GM12878 (cell line): ENCODE measurements around the gene ELK3. TPM values are rescaled to one million over a fixed set of nuclear protein-coding genes. Genes with fewer than 3 reads are reported as not detected.

Source experiments
- ATAC-seq: fragments of 200-7000 bp; cut with Tn5 transposase; 3 replicates; pipeline ENCODE4 v1.9.1; 2020; ENCODE audit warnings: mild to moderate bottlenecking, moderate library complexity
- BruUV-seq: library from RNA; stranded (reverse); fragments of 400-500 nt; replicated peaks from 2 replicates; lab custom pipeline; 2021; lab: Mats Ljungman, UMichigan
- CTCF ChIA-PET: fragments of 300-600 bp; sonication (Branson Sonifier 250); formaldehyde crosslinking; extraction: SDS; loops from one replicate; lab custom pipeline; 2021; ENCODE audit warnings: inconsistent platforms; lab: Yijun Ruan, JAX
- POLR2A ChIA-PET: fragments of 350-600 bp; formaldehyde crosslinking; extraction: SDS; loops from one replicate; lab custom pipeline; 2021; ENCODE audit warnings: inconsistent platforms; lab: Charles Lee
- RAD21 ChIA-PET: fragments of 300-600 bp; sonication (Branson Sonifier 250); formaldehyde crosslinking; loops from one replicate; lab custom pipeline; 2023; ENCODE audit warnings: antibody characterized with exemption; ENCODE audit not compliant: unreplicated experiment; lab: Charles Lee
- SMC1A ChIA-PET: fragments of 300-600 bp; sonication (Branson Sonifier 250); formaldehyde crosslinking; loops from one replicate; lab custom pipeline; 2023; ENCODE audit not compliant: unreplicated experiment, uncharacterized antibody; lab: Charles Lee
- DNase-seq: peaks from one replicate; pipeline ENCODE4 v3.0.0-alpha.2; 2011; ENCODE audit warnings: low read depth, low spot score
- FAIRE-seq: peaks from 3 replicates; lab custom pipeline; 2011; peaks lifted over from hg19 to GRCh38; lab: Jason Lieb, UNC
- H2AFZ ChIP-seq: 2 replicates; pipeline ENCODE4 v1.6.0; 2011; ENCODE audit warnings: low read depth, low read length, control low read depth; ENCODE audit not compliant: control insufficient read depth
- H3K27ac ChIP-seq: 2 replicates; pipeline ENCODE4 v1.5.1; 2011; ENCODE audit warnings: control low read depth; ENCODE audit not compliant: control insufficient read depth, insufficient read depth
- H3K27me3 ChIP-seq, 2 experiments: replicated peaks in 1 of 2; 2 replicates each; pipeline versions ENCODE4 v1.6.0 to v1.6.1; 2011; ENCODE audit warnings: low read length in 1 of 2; ENCODE audit not compliant: control insufficient read depth in 2 of 2, insufficient read depth in 2 of 2
- H3K36me3 ChIP-seq, 2 experiments: 2 replicates each; pipeline ENCODE4 v1.5.1; 2011; ENCODE audit warnings: low read length in 1 of 2; ENCODE audit not compliant: control insufficient read depth in 2 of 2, insufficient read depth in 2 of 2
- H3K4me1 ChIP-seq: 2 replicates; pipeline ENCODE4 v1.6.1; 2011; ENCODE audit warnings: mild to moderate bottlenecking, low read length, moderate library complexity, mixed read lengths; ENCODE audit not compliant: control insufficient read depth, insufficient read depth
- H3K4me2 ChIP-seq: 2 replicates; pipeline ENCODE4 v1.6.0; 2011; ENCODE audit warnings: control low read depth; ENCODE audit not compliant: control insufficient read depth, insufficient read depth
- H3K4me3 ChIP-seq: fragments of 200-600 bp; sonication (generic); 2 replicates; pipeline ENCODE4 v1.5.1; 2016
- H3K79me2 ChIP-seq: 2 replicates; pipeline ENCODE4 v1.6.0; 2011; ENCODE audit warnings: low read length; ENCODE audit not compliant: control insufficient read depth, insufficient read depth
- H3K9ac ChIP-seq: 2 replicates; pipeline ENCODE4 v1.8.0; 2011; ENCODE audit warnings: low read length, control low read depth, mixed read lengths; ENCODE audit not compliant: control insufficient read depth, insufficient read depth
- H3K9me3 ChIP-seq: replicated peaks from 3 replicates; pipeline ENCODE4 v1.5.1; 2011; ENCODE audit warnings: mild to moderate bottlenecking, low read length; ENCODE audit not compliant: control insufficient read depth, insufficient read depth
- H4K20me1 ChIP-seq: 2 replicates; pipeline ENCODE4 v1.6.0; 2011; ENCODE audit not compliant: control insufficient read depth, insufficient read depth
- EP300 ChIP-seq, 2 experiments: fragments of 150-350 bp in 1 of 2; IDR thresholded peaks; 2 replicates each; pipeline ENCODE4 v1.6.1; 2011 to 2012; ENCODE audit warnings: low read depth in 2 of 2, low read length in 2 of 2, borderline replicate concordance in 1 of 2, improper control_type of control experiment in 1 of 2, inconsistent platforms in 1 of 2; ENCODE audit not compliant: control insufficient read depth in 1 of 2
- ESRRA ChIP-seq: IDR thresholded peaks from 2 replicates; pipeline ENCODE4 v1.6.1; 2012; ENCODE audit warnings: mild to moderate bottlenecking, low read length, improper control_type of control experiment
- KLF5 ChIP-seq: fragments of 450-650 bp; IDR thresholded peaks from 2 replicates; pipeline ENCODE4 v1.6.1; 2014; ENCODE audit warnings: mild to moderate bottlenecking; ENCODE audit not compliant: partially characterized antibody
- NFIC ChIP-seq: IDR thresholded peaks from 2 replicates; pipeline ENCODE4 v1.6.1; 2012; ENCODE audit warnings: low read depth, mild to moderate bottlenecking, inconsistent platforms, low read length, moderate library complexity
- NFXL1 ChIP-seq: fragments of 450-650 bp; IDR thresholded peaks from 2 replicates; pipeline ENCODE4 v1.6.1; 2017; ENCODE audit warnings: antibody characterized with exemption, mild to moderate bottlenecking, borderline replicate concordance
- NRF1 ChIP-seq: conservative IDR thresholded peaks from 2 replicates; pipeline ENCODE4 v1.6.1; 2011; ENCODE audit warnings: mild to moderate bottlenecking, low read depth, low read length, improper control_type of control experiment
- POU2F2 ChIP-seq: IDR thresholded peaks from 3 replicates; pipeline ENCODE4 v1.6.1; 2011; ENCODE audit warnings: low read depth, mild to moderate bottlenecking, low read length, borderline replicate concordance
- TAF1 ChIP-seq: IDR thresholded peaks from 2 replicates; pipeline ENCODE4 v1.6.1; 2011; ENCODE audit warnings: mild to moderate bottlenecking, low read depth, low read length, borderline replicate concordance
- ZNF217 ChIP-seq: fragments of 450-650 bp; IDR thresholded peaks from 2 replicates; pipeline ENCODE4 v1.6.1; 2017; ENCODE audit warnings: antibody characterized with exemption, mild to moderate bottlenecking
- WGBS: methylation state at CpG from one replicate; pipeline ENCODE4 v1.1.6; 2016; ENCODE audit warnings: low lambda C conversion rate; ENCODE audit not compliant: insufficient replicate concordance, insufficient coverage; ENCODE audit errors: missing lambda C conversion rate; 5-methylcytosine and 5-hydroxymethylcytosine counted together
- in situ Hi-C: fragments of 300-500 bp; cut with MboI; formaldehyde crosslinking; loops from 9 replicates; pipeline ENCODE4 v1.14.3; 2018; ENCODE audit warnings: mixed read lengths
- intact Hi-C: fragments of 100-400 bp; cut with micrococcal nuclease; formaldehyde crosslinking; loops from one replicate; pipeline ENCODE4 v1.14.2; 2022; ENCODE audit not compliant: unreplicated experiment
- polyA plus RNA-seq, 11 experiments: library from polyadenylated mRNA; depleted of rRNA in 4 of 11; unstranded in 6 of 11; stranded (reverse) in 5 of 11; fragments of >200 nt; fragmentation: Nextera tagmentation in 4 of 11; fragmentation: Illumina TruSeq in 1 of 11; extraction: Ambion mirVana in 4 of 11; extraction: Trizol in 1 of 11; gene quantifications; 1 replicate in 1 of 11; 2 replicates in 10 of 11; pipeline versions ENCODE4 v1.2.1 to v1.2.3, GENCODE V29; 2011 to 2016; ENCODE audit warnings: inconsistent platforms in 2 of 11, missing spikeins in 2 of 11, low read depth in 1 of 11
- total RNA-seq, 4 experiments: library from RNA; depleted of rRNA in 3 of 4; stranded (reverse); fragments of >200 nt in 3 of 4; fragmentation: Illumina TruSeq in 1 of 4; extraction: Trizol in 1 of 4; gene quantifications; 2 replicates each; pipeline versions ENCODE4 v1.2.1 to v1.2.3, GENCODE V29; 2013 to 2021
- TF ChIP-seq, protein P1 (sequence below): fragments of 450-650 bp; IDR thresholded peaks from 2 replicates; pipeline ENCODE4 v1.6.1; 2017; ENCODE audit warnings: mild to moderate bottlenecking, moderate library complexity
- TF ChIP-seq, protein P2 (sequence below): fragments of 450-650 bp; IDR thresholded peaks from 2 replicates; pipeline ENCODE4 v1.6.1; 2016; ENCODE audit warnings: mild to moderate bottlenecking, moderate library complexity, borderline replicate concordance
- TF ChIP-seq, protein P3 (sequence below): fragments of 450-650 bp; conservative IDR thresholded peaks from 2 replicates; pipeline ENCODE4 v1.6.1; 2017; ENCODE audit warnings: mild to moderate bottlenecking, moderate library complexity
- TF ChIP-seq, protein P4 (sequence below): IDR thresholded peaks from 2 replicates; pipeline ENCODE4 v1.6.1; 2011; ENCODE audit warnings: low read depth, low read length, improper control_type of control experiment, borderline replicate concordance

The ELK3 gene
- total and polyA plus RNA-seq, 10 of the 15 experiments (the other 5 are each of a cell fraction or from before 2014, with no cell fraction given), result 0.37 to 4.8 (median 0.88) TPM

DNA sequence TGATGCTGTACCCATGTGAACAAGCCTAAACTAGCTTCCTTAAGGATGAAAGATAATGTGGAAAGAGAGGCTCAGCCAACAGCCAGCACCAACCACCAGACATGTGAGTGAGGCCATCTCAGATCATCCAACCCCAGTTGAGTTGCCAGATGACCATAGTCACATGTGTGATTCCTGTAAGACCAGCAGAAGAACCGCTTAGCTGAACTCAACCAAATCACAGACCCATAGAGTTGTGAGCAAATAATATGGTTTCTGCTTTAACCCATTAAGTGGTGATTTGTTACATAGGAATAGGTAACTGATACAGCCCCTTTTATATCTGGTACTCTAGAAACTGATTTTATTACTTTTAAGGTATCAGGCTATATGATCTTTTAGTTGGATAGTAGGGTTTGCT lies 17.6 kb upstream of the ELK3 start:
- H3K4me1 ChIP-seq, result no peaks in the 10 kb centered on the region
- H2AFZ ChIP-seq, result no peak overlapping the region
- H3K9ac ChIP-seq, result no peak overlapping the region
- ChIA-PET SMC1A (no interaction called here), CTCF (no interaction called here), RAD21 (no interaction called here), POLR2A (no interaction called here)
- no peak overlapping the region for H3K4me2 ChIP-seq
- 97% methylated on average over 1 of the region's 1 CpG for WGBS
- in situ Hi-C loops, result no loop called here
- BruUV-seq, result no TSS peak
- H3K36me3 ChIP-seq, result no peaks in the 10 kb centered on the region
- no peak overlapping the region for H3K4me3 ChIP-seq
- DNase-seq (no peak), ATAC-seq (no peak), FAIRE-seq (no peak)
- no peaks in the 10 kb centered on the region for H3K79me2 ChIP-seq
- no peaks in the 10 kb centered on the region for H4K20me1 ChIP-seq
- no peak overlapping the region for H3K27ac ChIP-seq
- H3K27me3 ChIP-seq, result no peaks in the 10 kb centered on the region
- H3K9me3 ChIP-seq, result peaks cover 4% of the 10 kb centered on the region
- intact Hi-C loops, result no loop called here
- TF ChIP-seq POU2F2 (no peak), NFXL1 (no peak), EP300 (IDR thresholded peaks at IDR 0.05; ENCODE audit: borderline replicate concordance in 1 of 2, control insufficient read depth in 1 of 2, low read depth in 2 of 2, low read length in 2 of 2) (no peak), KLF5 (no peak), NRF1 (no peak), TAF1 (no peak), ZNF217 (no peak), NFIC (no peak), ESRRA (no peak)
- TF ChIP-seq, protein P1, sequence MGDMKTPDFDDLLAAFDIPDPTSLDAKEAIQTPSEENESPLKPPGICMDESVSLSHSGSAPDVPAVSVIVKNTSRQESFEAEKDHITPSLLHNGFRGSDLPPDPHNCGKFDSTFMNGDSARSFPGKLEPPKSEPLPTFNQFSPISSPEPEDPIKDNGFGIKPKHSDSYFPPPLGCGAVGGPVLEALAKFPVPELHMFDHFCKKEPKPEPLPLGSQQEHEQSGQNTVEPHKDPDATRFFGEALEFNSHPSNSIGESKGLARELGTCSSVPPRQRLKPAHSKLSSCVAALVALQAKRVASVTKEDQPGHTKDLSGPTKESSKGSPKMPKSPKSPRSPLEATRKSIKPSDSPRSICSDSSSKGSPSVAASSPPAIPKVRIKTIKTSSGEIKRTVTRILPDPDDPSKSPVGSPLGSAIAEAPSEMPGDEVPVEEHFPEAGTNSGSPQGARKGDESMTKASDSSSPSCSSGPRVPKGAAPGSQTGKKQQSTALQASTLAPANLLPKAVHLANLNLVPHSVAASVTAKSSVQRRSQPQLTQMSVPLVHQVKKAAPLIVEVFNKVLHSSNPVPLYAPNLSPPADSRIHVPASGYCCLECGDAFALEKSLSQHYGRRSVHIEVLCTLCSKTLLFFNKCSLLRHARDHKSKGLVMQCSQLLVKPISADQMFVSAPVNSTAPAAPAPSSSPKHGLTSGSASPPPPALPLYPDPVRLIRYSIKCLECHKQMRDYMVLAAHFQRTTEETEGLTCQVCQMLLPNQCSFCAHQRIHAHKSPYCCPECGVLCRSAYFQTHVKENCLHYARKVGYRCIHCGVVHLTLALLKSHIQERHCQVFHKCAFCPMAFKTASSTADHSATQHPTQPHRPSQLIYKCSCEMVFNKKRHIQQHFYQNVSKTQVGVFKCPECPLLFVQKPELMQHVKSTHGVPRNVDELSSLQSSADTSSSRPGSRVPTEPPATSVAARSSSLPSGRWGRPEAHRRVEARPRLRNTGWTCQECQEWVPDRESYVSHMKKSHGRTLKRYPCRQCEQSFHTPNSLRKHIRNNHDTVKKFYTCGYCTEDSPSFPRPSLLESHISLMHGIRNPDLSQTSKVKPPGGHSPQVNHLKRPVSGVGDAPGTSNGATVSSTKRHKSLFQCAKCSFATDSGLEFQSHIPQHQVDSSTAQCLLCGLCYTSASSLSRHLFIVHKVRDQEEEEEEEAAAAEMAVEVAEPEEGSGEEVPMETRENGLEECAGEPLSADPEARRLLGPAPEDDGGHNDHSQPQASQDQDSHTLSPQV, result no peak
- TF ChIP-seq, protein P2, sequence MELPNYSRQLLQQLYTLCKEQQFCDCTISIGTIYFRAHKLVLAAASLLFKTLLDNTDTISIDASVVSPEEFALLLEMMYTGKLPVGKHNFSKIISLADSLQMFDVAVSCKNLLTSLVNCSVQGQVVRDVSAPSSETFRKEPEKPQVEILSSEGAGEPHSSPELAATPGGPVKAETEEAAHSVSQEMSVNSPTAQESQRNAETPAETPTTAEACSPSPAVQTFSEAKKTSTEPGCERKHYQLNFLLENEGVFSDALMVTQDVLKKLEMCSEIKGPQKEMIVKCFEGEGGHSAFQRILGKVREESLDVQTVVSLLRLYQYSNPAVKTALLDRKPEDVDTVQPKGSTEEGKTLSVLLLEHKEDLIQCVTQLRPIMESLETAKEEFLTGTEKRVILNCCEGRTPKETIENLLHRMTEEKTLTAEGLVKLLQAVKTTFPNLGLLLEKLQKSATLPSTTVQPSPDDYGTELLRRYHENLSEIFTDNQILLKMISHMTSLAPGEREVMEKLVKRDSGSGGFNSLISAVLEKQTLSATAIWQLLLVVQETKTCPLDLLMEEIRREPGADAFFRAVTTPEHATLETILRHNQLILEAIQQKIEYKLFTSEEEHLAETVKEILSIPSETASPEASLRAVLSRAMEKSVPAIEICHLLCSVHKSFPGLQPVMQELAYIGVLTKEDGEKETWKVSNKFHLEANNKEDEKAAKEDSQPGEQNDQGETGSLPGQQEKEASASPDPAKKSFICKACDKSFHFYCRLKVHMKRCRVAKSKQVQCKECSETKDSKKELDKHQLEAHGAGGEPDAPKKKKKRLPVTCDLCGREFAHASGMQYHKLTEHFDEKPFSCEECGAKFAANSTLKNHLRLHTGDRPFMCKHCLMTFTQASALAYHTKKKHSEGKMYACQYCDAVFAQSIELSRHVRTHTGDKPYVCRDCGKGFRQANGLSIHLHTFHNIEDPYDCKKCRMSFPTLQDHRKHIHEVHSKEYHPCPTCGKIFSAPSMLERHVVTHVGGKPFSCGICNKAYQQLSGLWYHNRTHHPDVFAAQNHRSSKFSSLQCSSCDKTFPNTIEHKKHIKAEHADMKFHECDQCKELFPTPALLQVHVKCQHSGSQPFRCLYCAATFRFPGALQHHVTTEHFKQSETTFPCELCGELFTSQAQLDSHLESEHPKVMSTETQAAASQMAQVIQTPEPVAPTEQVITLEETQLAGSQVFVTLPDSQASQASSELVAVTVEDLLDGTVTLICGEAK, result no peak
- TF ChIP-seq, protein P3, sequence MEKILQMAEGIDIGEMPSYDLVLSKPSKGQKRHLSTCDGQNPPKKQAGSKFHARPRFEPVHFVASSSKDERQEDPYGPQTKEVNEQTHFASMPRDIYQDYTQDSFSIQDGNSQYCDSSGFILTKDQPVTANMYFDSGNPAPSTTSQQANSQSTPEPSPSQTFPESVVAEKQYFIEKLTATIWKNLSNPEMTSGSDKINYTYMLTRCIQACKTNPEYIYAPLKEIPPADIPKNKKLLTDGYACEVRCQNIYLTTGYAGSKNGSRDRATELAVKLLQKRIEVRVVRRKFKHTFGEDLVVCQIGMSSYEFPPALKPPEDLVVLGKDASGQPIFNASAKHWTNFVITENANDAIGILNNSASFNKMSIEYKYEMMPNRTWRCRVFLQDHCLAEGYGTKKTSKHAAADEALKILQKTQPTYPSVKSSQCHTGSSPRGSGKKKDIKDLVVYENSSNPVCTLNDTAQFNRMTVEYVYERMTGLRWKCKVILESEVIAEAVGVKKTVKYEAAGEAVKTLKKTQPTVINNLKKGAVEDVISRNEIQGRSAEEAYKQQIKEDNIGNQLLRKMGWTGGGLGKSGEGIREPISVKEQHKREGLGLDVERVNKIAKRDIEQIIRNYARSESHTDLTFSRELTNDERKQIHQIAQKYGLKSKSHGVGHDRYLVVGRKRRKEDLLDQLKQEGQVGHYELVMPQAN, result no peak
- TF ChIP-seq, protein P4, sequence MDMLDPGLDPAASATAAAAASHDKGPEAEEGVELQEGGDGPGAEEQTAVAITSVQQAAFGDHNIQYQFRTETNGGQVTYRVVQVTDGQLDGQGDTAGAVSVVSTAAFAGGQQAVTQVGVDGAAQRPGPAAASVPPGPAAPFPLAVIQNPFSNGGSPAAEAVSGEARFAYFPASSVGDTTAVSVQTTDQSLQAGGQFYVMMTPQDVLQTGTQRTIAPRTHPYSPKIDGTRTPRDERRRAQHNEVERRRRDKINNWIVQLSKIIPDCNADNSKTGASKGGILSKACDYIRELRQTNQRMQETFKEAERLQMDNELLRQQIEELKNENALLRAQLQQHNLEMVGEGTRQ, result no peak
